ENCODE results near the gene TXNDC8.

- TF ChIP-seq CTCF (IDR thresholded peaks at IDR 0.05) (no peak), EZH2phosphoT487 (IDR thresholded peaks at IDR 0.05) (no peak)
Observed at GRCh38 chr9:110336363-110336762, 1.3 kb downstream of the TXNDC8 start.

Data from neural progenitor cell (in vitro differentiated cells).